Measurements from ENCODE around the gene RPAP3.

- TF ChIP-seq POLR2A (conservative IDR thresholded peaks at IDR 0.05) (no peak), POLR2AphosphoS5 (IDR thresholded peaks at IDR 0.05; ENCODE audit: control insufficient read depth, insufficient read depth, low read depth, low read length) (no peak), EZH2 (IDR thresholded peaks at IDR 0.05; ENCODE audit: borderline replicate concordance, low read depth, low read length) (no peak), RB1 (IDR thresholded peaks at IDR 0.05; ENCODE audit: low read depth) (no peak), POLR2AphosphoS2 (IDR thresholded peaks at IDR 0.05; ENCODE audit: low read length) (no peak), HCFC1 (IDR thresholded peaks at IDR 0.05; ENCODE audit: low read depth, low read length) (no peak), ELF1 (tag; IDR thresholded peaks at IDR 0.05) (no peak), NRF1 (conservative IDR thresholded peaks at IDR 0.05 in 1 of 2, IDR thresholded peaks at IDR 0.05 in 1 of 2) (no peak), ZHX1 (conservative IDR thresholded peaks at IDR 0.05; ENCODE audit: low read length) (no peak), ZNF512 (tag; IDR thresholded peaks at IDR 0.05) (no peak)
Measured at GRCh38 chr12:47745485-47746041, 39.7 kb upstream of the RPAP3 start.

Measured in K562 (cell line).